ENCODE results near the gene COL5A1. TPM values are rescaled to one million over a fixed set of nuclear protein-coding genes. Genes with fewer than 3 reads are reported as not detected.
A peak's percentile ranks its signal among the peaks of the same experiment; 100 is the strongest.

COL5A1 gene
- total RNA-seq, 6 donors from 2014 or later, result 7.5 to 75.4 (median 27.4) TPM

DNA sequence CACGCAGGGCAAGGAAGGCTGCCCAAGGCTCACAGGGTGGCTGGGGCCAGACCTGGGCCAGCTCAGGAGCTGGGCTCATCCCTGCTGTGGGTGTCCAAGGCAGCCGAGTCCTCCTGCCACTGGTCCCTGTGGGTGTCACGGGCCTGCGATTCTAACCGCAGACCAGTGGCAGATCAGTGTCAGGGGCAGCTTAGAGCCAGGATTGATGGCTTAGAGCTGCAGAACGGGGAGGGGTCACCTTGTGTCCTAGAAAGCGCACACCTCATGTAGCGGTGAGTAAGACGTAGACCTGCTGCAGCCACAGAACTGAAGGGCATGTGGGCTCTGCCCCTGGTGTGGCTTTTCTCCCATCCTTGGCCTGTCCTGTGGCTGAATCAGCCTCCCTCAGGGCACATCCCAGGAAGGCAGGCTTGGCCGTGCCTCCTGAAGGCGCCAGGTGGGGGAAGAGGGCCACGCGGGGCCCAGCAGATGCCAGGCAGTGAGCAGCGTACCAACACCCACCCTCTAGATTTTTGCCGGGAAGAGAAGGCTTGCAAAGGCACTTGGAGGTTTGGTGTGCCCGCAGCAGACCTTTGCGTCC, 160.7 kb downstream of the COL5A1 start:
- TF ChIP-seq POLR2AphosphoS5 (IDR thresholded peaks at IDR 0.05), result no peak
- no peak for TF ChIP-seq EP300 (IDR thresholded peaks at IDR 0.05)
- TF ChIP-seq, protein P1, sequence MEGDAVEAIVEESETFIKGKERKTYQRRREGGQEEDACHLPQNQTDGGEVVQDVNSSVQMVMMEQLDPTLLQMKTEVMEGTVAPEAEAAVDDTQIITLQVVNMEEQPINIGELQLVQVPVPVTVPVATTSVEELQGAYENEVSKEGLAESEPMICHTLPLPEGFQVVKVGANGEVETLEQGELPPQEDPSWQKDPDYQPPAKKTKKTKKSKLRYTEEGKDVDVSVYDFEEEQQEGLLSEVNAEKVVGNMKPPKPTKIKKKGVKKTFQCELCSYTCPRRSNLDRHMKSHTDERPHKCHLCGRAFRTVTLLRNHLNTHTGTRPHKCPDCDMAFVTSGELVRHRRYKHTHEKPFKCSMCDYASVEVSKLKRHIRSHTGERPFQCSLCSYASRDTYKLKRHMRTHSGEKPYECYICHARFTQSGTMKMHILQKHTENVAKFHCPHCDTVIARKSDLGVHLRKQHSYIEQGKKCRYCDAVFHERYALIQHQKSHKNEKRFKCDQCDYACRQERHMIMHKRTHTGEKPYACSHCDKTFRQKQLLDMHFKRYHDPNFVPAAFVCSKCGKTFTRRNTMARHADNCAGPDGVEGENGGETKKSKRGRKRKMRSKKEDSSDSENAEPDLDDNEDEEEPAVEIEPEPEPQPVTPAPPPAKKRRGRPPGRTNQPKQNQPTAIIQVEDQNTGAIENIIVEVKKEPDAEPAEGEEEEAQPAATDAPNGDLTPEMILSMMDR (IDR thresholded peaks at IDR 0.05), result no peak
- TF ChIP-seq POLR2A (IDR thresholded peaks at IDR 0.05), result no peak
- WGBS, 2 donors, result 83 to 100% methylated on average over 3 to 17 of the region's 17 CpGs
- Histone ChIP-seq H3K36me3 (peaks cover 0 to 3% (median 0%) of the 10 kb centered on the region in 4 donors), H3K27me3 (no peaks in the 10 kb centered on the region), H3K27ac (no peak overlapping the region), H3K4me3 (no peak overlapping the region), H3K4me1 (no peaks in the 10 kb centered on the region), H3K9me3 (no peaks in the 10 kb centered on the region)
- ATAC-seq (ENCODE audit: low FRiP score in 2 of 2) (no peak), DNase-seq (peak in 1 of 2 donors; percentile 40)

DNA sequence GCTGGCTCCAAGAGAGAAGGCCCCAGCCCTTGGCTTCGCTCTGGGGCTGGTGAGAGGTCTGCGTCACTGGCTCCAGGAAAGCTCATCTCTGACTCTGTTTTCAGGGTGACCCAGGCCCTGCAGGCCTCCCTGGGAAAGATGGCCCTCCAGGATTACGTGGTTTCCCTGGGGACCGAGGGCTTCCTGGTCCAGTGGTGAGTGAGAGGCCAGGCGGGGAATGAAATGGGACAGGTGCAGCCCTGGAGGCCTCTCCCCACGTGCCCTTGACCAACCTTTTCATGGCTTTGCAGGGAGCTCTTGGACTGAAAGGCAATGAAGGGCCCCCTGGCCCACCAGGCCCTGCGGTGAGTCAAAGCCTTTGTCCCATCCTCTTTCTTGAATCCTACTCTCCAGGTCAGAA, 163.3 kb downstream of the COL5A1 start:
- Histone ChIP-seq H3K4me1 (peaks cover 0 to 6% (median 0%) of the 10 kb centered on the region in 4 donors), H3K27me3 (no peaks in the 10 kb centered on the region), H3K4me3 (no peak overlapping the region), H3K27ac (no peak overlapping the region), H3K9me3 (no peaks in the 10 kb centered on the region), H3K36me3 (no peaks in the 10 kb centered on the region)
- DNase-seq (no peak), ATAC-seq (ENCODE audit: low FRiP score in 2 of 2) (no peak)
- WGBS, 2 donors, result 90 to 93% methylated on average over 6 to 7 of the region's 7 CpGs
- no peak for TF ChIP-seq POLR2AphosphoS5 (IDR thresholded peaks at IDR 0.05)
- no peak for TF ChIP-seq POLR2A (IDR thresholded peaks at IDR 0.05)
- TF ChIP-seq EP300 (IDR thresholded peaks at IDR 0.05), result no peak
- TF ChIP-seq, protein P1 (IDR thresholded peaks at IDR 0.05), result no peak

DNA sequence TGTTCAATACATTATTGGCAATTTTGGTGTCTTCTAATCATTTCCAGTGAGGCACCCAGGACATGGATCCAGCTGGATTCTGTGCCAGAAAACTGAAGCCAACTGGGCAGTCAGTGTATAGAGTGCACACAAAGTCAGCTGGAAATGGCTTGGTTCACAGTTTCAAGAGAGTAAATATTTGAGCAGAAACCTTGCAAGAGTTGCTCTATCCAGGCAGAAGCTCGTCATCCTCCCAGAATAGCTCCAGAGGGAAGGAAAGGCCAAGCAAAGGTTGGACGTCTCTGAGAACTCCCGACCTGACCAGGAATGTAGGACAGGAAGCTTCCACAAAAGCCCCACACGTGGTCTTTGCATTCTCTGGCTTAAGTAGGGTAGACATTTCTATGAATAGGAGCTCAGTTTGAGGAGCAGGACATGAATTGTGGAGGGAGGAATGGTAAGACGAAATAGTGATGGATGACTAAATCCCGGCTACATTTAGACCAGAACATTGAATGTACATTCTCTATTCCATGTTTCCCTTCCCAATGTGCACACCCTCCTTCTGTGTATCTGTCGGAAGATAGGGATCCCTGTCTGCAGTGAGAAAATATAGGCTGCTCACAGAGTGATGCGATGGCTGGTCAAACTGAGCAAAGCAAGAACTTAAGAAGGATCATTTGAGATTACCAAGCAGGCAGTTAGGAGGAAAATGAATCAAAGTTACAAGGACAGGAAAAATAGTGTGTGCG, 166.3 kb downstream of the COL5A1 start:
- no peaks in the 10 kb centered on the region for H3K27me3 ChIP-seq
- no peak overlapping the region for H3K27ac ChIP-seq
- H3K9me3 ChIP-seq, result no peaks in the 10 kb centered on the region
- peaks cover 0 to 6% (median 0%) of the 10 kb centered on the region in 4 donors for H3K4me1 ChIP-seq
- 62 to 70% methylated on average over 9 of the region's 9 CpGs for WGBS, 2 donors
- no peak overlapping the region for H3K4me3 ChIP-seq
- peaks cover 0 to 4% (median 0%) of the 10 kb centered on the region in 4 donors for H3K36me3 ChIP-seq
- TF ChIP-seq POLR2A (IDR thresholded peaks at IDR 0.05), result no peak
- TF ChIP-seq, protein P1 (IDR thresholded peaks at IDR 0.05), result no peak
- no peak for TF ChIP-seq EP300 (IDR thresholded peaks at IDR 0.05)
- TF ChIP-seq POLR2AphosphoS5 (IDR thresholded peaks at IDR 0.05), result no peak
- no peak for DNase-seq
- no peak for ATAC-seq (ENCODE audit: low FRiP score in 2 of 2)

DNA sequence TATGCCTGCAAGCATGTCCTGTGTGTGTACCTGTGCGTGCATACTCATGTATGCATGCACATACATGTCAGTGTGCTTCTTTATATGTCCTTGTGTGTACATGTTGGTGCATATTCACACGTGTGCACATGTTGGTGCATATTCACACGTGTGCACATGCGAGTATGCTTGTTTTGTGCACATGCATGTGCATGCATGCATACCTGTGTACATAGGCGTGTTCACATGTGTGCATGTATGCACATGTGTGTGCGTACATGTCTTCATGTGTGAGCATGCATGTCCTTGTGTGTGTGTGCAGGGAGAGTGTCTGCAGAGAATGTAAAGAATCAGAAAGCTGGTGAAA, 166.8 kb downstream of the COL5A1 start:
- TF ChIP-seq POLR2A (IDR thresholded peaks at IDR 0.05) (no peak), EP300 (IDR thresholded peaks at IDR 0.05) (no peak), POLR2AphosphoS5 (IDR thresholded peaks at IDR 0.05) (no peak)
- TF ChIP-seq, protein P1 (IDR thresholded peaks at IDR 0.05), result no peak
- DNase-seq, result no peak
- H3K36me3 ChIP-seq, result peaks cover 0 to 4% (median 0%) of the 10 kb centered on the region in 4 donors
- no peaks in the 10 kb centered on the region for H3K27me3 ChIP-seq
- no peak for ATAC-seq (ENCODE audit: low FRiP score in 2 of 2)
- H3K9me3 ChIP-seq, result no peaks in the 10 kb centered on the region
- peaks cover 0 to 6% (median 0%) of the 10 kb centered on the region in 4 donors for H3K4me1 ChIP-seq
- WGBS, 2 donors, result 87 to 95% methylated on average over 6 of the region's 6 CpGs
- H3K27ac ChIP-seq, result no peak overlapping the region
- H3K4me3 ChIP-seq, result no peak overlapping the region

Data from upper lobe of left lung (tissue), 6 donors.